Keratinocyte (primary cell): ENCODE results near the gene SUV39H1. TPM values are rescaled to one million over a fixed set of nuclear protein-coding genes. Genes with fewer than 3 reads are reported as not detected.

Source experiments
- DNase-seq: peaks from one replicate; pipeline ENCODE4 v3.0.0-alpha.2; 2011; ENCODE audit warnings: low read depth, missing footprints, low spot score
- FAIRE-seq: peaks from 2 replicates; lab custom pipeline; 2011; peaks lifted over from hg19 to GRCh38; lab: Jason Lieb, UNC
- H2AFZ ChIP-seq: 2 replicates; pipeline ENCODE4 v1.6.0; 2012; ENCODE audit warnings: low read length, control low read depth, inconsistent platforms; ENCODE audit not compliant: control insufficient read depth
- H3K27ac ChIP-seq: 2 replicates; pipeline ENCODE4 v1.5.1; 2011; ENCODE audit warnings: low read length; ENCODE audit not compliant: control insufficient read depth, insufficient read depth
- H3K27me3 ChIP-seq: 3 replicates; pipeline ENCODE4 v1.6.0; 2011; ENCODE audit warnings: low read length; ENCODE audit not compliant: control insufficient read depth, insufficient read depth; ENCODE audit errors: extremely low read depth
- H3K36me3 ChIP-seq, 2 experiments: 2 replicates in 1 of 2; 3 replicates in 1 of 2; pipeline ENCODE4 v1.5.1; 2011; ENCODE audit warnings: low read length in 2 of 2, mild to moderate bottlenecking in 1 of 2; ENCODE audit not compliant: control insufficient read depth in 2 of 2, insufficient read depth in 2 of 2; ENCODE audit errors: extremely low read depth in 1 of 2
- H3K4me1 ChIP-seq: 3 replicates; pipeline ENCODE4 v1.5.1; 2011; ENCODE audit warnings: low read length; ENCODE audit not compliant: control insufficient read depth, insufficient read depth; ENCODE audit errors: extremely low read depth
- H3K4me2 ChIP-seq: 3 replicates; pipeline ENCODE4 v1.6.0; 2011; ENCODE audit warnings: low read depth, low read length; ENCODE audit not compliant: control insufficient read depth, insufficient read depth; ENCODE audit errors: extremely low read depth
- H3K4me3 ChIP-seq, 3 experiments: fragments of 200-600 bp in 1 of 3; sonication (generic) in 1 of 3; 2 replicates in 2 of 3; 3 replicates in 1 of 3; pipeline ENCODE4 v1.5.1; 2011 to 2016; ENCODE audit warnings: low read length in 3 of 3, mild to moderate bottlenecking in 3 of 3, control low read depth in 2 of 3, inconsistent platforms in 1 of 3, low read depth in 1 of 3, mixed read lengths in 1 of 3, mixed run types in 1 of 3, moderate library complexity in 1 of 3; ENCODE audit not compliant: control insufficient read depth in 2 of 3, insufficient read depth in 2 of 3; ENCODE audit errors: extremely low read depth in 1 of 3
- H3K79me2 ChIP-seq: 2 replicates; pipeline ENCODE4 v1.6.0; 2012; ENCODE audit warnings: low read length; ENCODE audit not compliant: control insufficient read depth, insufficient read depth
- H3K9ac ChIP-seq: 3 replicates; pipeline ENCODE4 v1.6.0; 2011; ENCODE audit warnings: low read length; ENCODE audit not compliant: control insufficient read depth, insufficient read depth; ENCODE audit errors: extremely low read depth
- H3K9me1 ChIP-seq: 3 replicates; pipeline ENCODE4 v1.6.0; 2011; ENCODE audit warnings: low read length; ENCODE audit not compliant: control insufficient read depth, insufficient read depth; ENCODE audit errors: extremely low read depth
- H3K9me3 ChIP-seq: 2 replicates; pipeline ENCODE4 v1.5.1; 2012; ENCODE audit warnings: low read depth, low read length; ENCODE audit not compliant: control insufficient read depth
- H4K20me1 ChIP-seq: 3 replicates; pipeline ENCODE4 v1.6.0; 2011; ENCODE audit warnings: low read length; ENCODE audit not compliant: control insufficient read depth, insufficient read depth; ENCODE audit errors: extremely low read depth
- EZH2 ChIP-seq: IDR thresholded peaks from one replicate; pipeline ENCODE4 v1.6.1; 2012; ENCODE audit warnings: inconsistent platforms, mild to moderate bottlenecking, low read length, moderate library complexity
- dilution Hi-C: fragments of 300-500 bp; cut with MboI; formaldehyde crosslinking; loops from one replicate; pipeline ENCODE4 v1.7.0; 2020; ENCODE audit warnings: low sequenced_read_pairs; ENCODE audit not compliant: extremely low pct_ligation_motif_present
- polyA plus RNA-seq, 5 experiments: library from polyadenylated mRNA; depleted of rRNA in 3 of 5; stranded (reverse) in 3 of 5; stranded (forward) in 1 of 5; unstranded in 1 of 5; fragments of >200 nt; gene quantifications; 1 replicate in 1 of 5; 2 replicates in 3 of 5; 3 replicates in 1 of 5; pipeline versions ENCODE4 v1.2.1 to v1.2.3, GENCODE V29; 2011 to 2012; ENCODE audit warnings: missing spikeins in 2 of 5, low read depth in 1 of 5, low replicate concordance in 1 of 5
- TF ChIP-seq, protein P1 (sequence below), 3 experiments: IDR thresholded peaks in 1 of 3; conservative IDR thresholded peaks in 1 of 3; optimal IDR thresholded peaks in 1 of 3; 2 replicates in 2 of 3; 3 replicates in 1 of 3; pipeline versions ENCODE3 to v1.5.1; 2011; ENCODE audit warnings: low read length in 3 of 3, mild to moderate bottlenecking in 3 of 3, moderate library complexity in 2 of 3, control low read depth in 1 of 3, inconsistent platforms in 1 of 3; ENCODE audit not compliant: insufficient read depth in 2 of 3; ENCODE audit errors: extremely low read depth in 1 of 3

SUV39H1 gene
- polyA plus RNA-seq, 1 donor (not counting 4 experiments of a cell fraction or from before 2014, with no cell fraction given): 4.9 TPM

DNA sequence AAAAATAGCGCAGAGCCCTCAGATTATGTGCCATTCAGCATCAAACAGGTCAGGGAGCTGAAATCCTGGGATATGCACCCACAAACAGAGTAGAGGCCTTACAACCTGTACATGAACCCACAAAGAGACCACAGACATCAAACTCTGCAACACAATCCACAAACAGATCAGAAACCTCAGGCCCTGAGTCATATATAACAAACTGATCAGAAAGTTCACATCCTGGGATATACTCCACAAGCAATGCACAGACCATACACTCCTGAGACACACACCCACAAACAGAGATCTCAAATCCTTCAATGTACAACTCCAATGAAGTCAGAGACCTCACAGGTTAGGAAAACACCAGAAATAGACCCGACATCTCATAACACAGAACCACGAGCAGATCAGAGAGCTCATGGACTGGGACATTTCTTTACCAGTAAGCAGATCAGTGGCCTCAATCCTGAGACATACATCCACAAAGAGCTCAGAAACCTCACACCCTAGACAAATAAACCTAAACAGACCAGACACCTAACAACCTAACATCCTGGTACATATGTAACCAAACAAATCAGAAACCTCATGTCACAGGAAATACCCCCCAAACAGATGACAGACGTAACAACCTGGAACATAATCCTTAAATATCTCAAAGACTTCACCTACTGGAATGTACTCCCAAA is 24.2 kb downstream of the SUV39H1 start:
- H3K79me2 ChIP-seq: no peaks in the 10 kb centered on the region
- TF ChIP-seq EZH2: no peak
- TF ChIP-seq, protein P1, sequence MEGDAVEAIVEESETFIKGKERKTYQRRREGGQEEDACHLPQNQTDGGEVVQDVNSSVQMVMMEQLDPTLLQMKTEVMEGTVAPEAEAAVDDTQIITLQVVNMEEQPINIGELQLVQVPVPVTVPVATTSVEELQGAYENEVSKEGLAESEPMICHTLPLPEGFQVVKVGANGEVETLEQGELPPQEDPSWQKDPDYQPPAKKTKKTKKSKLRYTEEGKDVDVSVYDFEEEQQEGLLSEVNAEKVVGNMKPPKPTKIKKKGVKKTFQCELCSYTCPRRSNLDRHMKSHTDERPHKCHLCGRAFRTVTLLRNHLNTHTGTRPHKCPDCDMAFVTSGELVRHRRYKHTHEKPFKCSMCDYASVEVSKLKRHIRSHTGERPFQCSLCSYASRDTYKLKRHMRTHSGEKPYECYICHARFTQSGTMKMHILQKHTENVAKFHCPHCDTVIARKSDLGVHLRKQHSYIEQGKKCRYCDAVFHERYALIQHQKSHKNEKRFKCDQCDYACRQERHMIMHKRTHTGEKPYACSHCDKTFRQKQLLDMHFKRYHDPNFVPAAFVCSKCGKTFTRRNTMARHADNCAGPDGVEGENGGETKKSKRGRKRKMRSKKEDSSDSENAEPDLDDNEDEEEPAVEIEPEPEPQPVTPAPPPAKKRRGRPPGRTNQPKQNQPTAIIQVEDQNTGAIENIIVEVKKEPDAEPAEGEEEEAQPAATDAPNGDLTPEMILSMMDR (optimal IDR thresholded peaks at IDR 0.05 in 1 of 3, IDR thresholded peaks at IDR 0.05 in 1 of 3, conservative IDR thresholded peaks at IDR 0.05 in 1 of 3; ENCODE audit: extremely low read depth in 1 of 3, insufficient read depth in 2 of 3, low read length in 3 of 3): no peak
- no peak overlapping the region for H3K4me3 ChIP-seq
- H3K27ac ChIP-seq: no peak overlapping the region
- H3K9me3 ChIP-seq: no peaks in the 10 kb centered on the region
- FAIRE-seq: no peak
- H3K4me1 ChIP-seq: no peaks in the 10 kb centered on the region
- no peak for DNase-seq
- no peaks in the 10 kb centered on the region for H3K9me1 ChIP-seq
- H3K27me3 ChIP-seq: no peaks in the 10 kb centered on the region
- no peak overlapping the region for H3K9ac ChIP-seq
- no peaks in the 10 kb centered on the region for H3K36me3 ChIP-seq
- no peak overlapping the region for H2AFZ ChIP-seq
- dilution Hi-C loops: no loop called here
- H3K4me2 ChIP-seq: no peak overlapping the region
- no peaks in the 10 kb centered on the region for H4K20me1 ChIP-seq

DNA sequence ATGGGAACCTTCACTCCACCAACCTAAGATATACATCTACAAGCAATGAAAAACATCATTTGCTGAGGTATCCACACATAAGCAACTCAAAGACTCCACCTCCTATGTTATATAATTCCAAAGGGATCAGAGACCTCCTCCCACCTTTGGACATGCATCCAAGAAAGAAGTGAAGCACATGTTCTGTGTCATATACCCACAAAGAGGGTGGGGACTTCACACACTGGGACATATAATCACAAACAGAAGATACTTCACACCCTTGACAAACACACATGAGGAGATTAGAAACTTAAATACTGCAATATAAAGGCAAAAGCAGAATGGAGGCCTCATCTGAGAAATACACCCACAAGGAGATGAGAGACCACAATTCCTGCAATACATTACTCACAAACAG is 25.4 kb downstream of the SUV39H1 start:
- Histone ChIP-seq H3K27me3 (no peaks in the 10 kb centered on the region), H3K9ac (no peak overlapping the region), H3K27ac (no peak overlapping the region), H2AFZ (no peak overlapping the region), H4K20me1 (no peaks in the 10 kb centered on the region), H3K9me1 (no peaks in the 10 kb centered on the region), H3K4me1 (no peaks in the 10 kb centered on the region), H3K9me3 (no peaks in the 10 kb centered on the region), H3K36me3 (no peaks in the 10 kb centered on the region), H3K4me2 (no peak overlapping the region), H3K4me3 (no peak overlapping the region), H3K79me2 (no peaks in the 10 kb centered on the region)
- FAIRE-seq (no peak), DNase-seq (no peak)
- no peak for TF ChIP-seq EZH2
- TF ChIP-seq, protein P1 (optimal IDR thresholded peaks at IDR 0.05 in 1 of 3, IDR thresholded peaks at IDR 0.05 in 1 of 3, conservative IDR thresholded peaks at IDR 0.05 in 1 of 3; ENCODE audit: extremely low read depth in 1 of 3, insufficient read depth in 2 of 3, low read length in 3 of 3): no peak
- dilution Hi-C loops: no loop called here
